ENCODE results near the gene CDK6.

GRCh38 chr7:92647011-92647625 is 189.3 kb downstream of the CDK6 start:
- no peak for TF ChIP-seq ELF4 (IDR thresholded peaks at IDR 0.05)
- TF ChIP-seq TARDBP (IDR thresholded peaks at IDR 0.05) = no peak
- TF ChIP-seq BHLHE40 (IDR thresholded peaks at IDR 0.05; ENCODE audit: borderline replicate concordance) = no peak
- no peak for TF ChIP-seq FOXM1 (IDR thresholded peaks at IDR 0.05; ENCODE audit: borderline replicate concordance)
- TF ChIP-seq ZNF384 (IDR thresholded peaks at IDR 0.05) = no peak
- TF ChIP-seq FOXK2 (IDR thresholded peaks at IDR 0.05) = no peak
- no peak for TF ChIP-seq SP1 (IDR thresholded peaks at IDR 0.05)
- no peak for TF ChIP-seq SUZ12 (IDR thresholded peaks at IDR 0.05)
- TF ChIP-seq CTBP1 (IDR thresholded peaks at IDR 0.05; ENCODE audit: borderline replicate concordance) = no peak
